ENCODE data around the gene GHSR.

GHSR gene

DNA sequence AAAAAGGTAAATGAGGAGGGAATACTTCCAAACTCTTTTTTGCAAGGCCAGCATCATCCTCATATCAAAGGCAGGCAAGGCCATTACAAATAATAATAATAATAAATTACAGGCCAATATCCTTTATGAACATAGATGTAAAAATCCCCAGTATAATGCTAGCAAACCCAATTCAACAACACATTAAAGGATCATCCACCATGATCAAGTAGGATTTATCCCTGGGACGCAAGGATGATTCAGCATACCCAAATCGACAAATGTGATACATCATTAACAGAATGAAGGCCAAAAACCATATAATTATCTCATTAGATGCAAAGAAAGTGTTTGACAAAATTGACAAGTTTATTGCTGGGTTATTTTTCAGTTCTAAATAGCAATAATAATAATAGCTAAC is 53.6 kb downstream of the GHSR start:
- Histone ChIP-seq H3K4me1 (ENCODE audit: control insufficient read depth, insufficient read depth, low read length) (peaks cover 18% of the 10 kb centered on the region), H3K9me3 (ENCODE audit: control insufficient read depth, low read length) (no peaks in the 10 kb centered on the region), H3K9ac (ENCODE audit: low read length) (no peak overlapping the region), H3K4me3 (ENCODE audit: low read length) (no peak overlapping the region), H3K27me3 (replicated peaks; ENCODE audit: control insufficient read depth, insufficient read depth, low read length) (no peaks in the 10 kb centered on the region), H3K36me3 (ENCODE audit: control insufficient read depth, insufficient read depth, low read length, severe bottlenecking) (peaks cover 59% of the 10 kb centered on the region)
- DNase-seq (ENCODE audit: low read depth) = no peak
